SK-N-SH (cell line): Measurements from ENCODE around the gene GAPVD1. TPM values are rescaled to one million over a fixed set of nuclear protein-coding genes. Genes with fewer than 3 reads are reported as not detected.

Experiments used
- CTCF ChIA-PET: fragments of 300-600, 350-600 bp; formaldehyde crosslinking; extraction: SDS; loops from one replicate; lab custom pipeline; 2021; lab: Yijun Ruan, JAX
- POLR2A ChIA-PET: fragments of 350-600 bp; sonication (Branson Sonifier 250); formaldehyde crosslinking; extraction: SDS; loops from one replicate; lab custom pipeline; 2020; ENCODE audit warnings: antibody characterized with exemption, inconsistent platforms; lab: Yijun Ruan, JAX
- DNase-seq: peaks from one replicate; pipeline ENCODE4 v3.0.0; 2012
- H2AFZ ChIP-seq: fragments of 200-600 bp; sonication (generic); 2 replicates; pipeline ENCODE4 v1.8.1; 2016; ENCODE audit warnings: antibody characterized with exemption, mild to moderate bottlenecking, low read depth
- H3F3A ChIP-seq: fragments of 200-600 bp; sonication (generic); replicated peaks from 2 replicates; pipeline ENCODE3; 2016; ENCODE audit warnings: antibody characterized with exemption, mild to moderate bottlenecking; ENCODE audit not compliant: insufficient read depth
- H3K27ac ChIP-seq, 2 experiments: fragments of 200-500 bp in 1 of 2; fragments of 200-600 bp in 1 of 2; sonication (Bioruptor generic) in 1 of 2; sonication (generic), shearing (Covaris generic) in 1 of 2; 2 replicates each; pipeline versions ENCODE4 v1.5.1 to v1.6.1; 2014 to 2016; ENCODE audit warnings: low read depth in 2 of 2, inconsistent platforms in 1 of 2, low read length in 1 of 2, mild to moderate bottlenecking in 1 of 2, mixed read lengths in 1 of 2
- H3K27me3 ChIP-seq: fragments of 200-600 bp; sonication (generic), shearing (Covaris generic); 2 replicates; pipeline ENCODE4 v1.6.1; 2016; ENCODE audit warnings: mixed run types; ENCODE audit not compliant: insufficient read depth
- H3K36me3 ChIP-seq, 2 experiments: fragments of 200-500 bp in 1 of 2; fragments of 200-600 bp in 1 of 2; sonication (Bioruptor generic) in 1 of 2; sonication (generic) in 1 of 2; replicated peaks in 1 of 2; 2 replicates each; pipeline versions ENCODE3 to v1.5.1; 2014 to 2016; ENCODE audit warnings: low read length in 1 of 2, mild to moderate bottlenecking in 1 of 2; ENCODE audit not compliant: insufficient read depth in 2 of 2, control insufficient read depth in 1 of 2
- H3K4me1 ChIP-seq, 2 experiments: fragments of 200-500 bp in 1 of 2; fragments of 200-600 bp in 1 of 2; sonication (Bioruptor generic) in 1 of 2; sonication (generic), shearing (Covaris generic) in 1 of 2; 2 replicates each; pipeline versions ENCODE4 v1.5.1 to v1.6.1; 2014 to 2016; ENCODE audit warnings: low read depth in 1 of 2, low read length in 1 of 2, mixed run types in 1 of 2; ENCODE audit not compliant: insufficient read depth in 2 of 2, control insufficient read depth in 1 of 2
- H3K4me2 ChIP-seq: fragments of 200-600 bp; sonication (generic), shearing (Covaris generic); 2 replicates; pipeline ENCODE4 v1.6.1; 2017; ENCODE audit warnings: mixed run types
- H3K4me3 ChIP-seq, 2 experiments: fragments of 200-500 bp in 1 of 2; fragments of 200-600 bp in 1 of 2; sonication (Bioruptor generic) in 1 of 2; sonication (generic), shearing (Covaris generic) in 1 of 2; 2 replicates each; pipeline versions ENCODE4 v1.5.1 to v1.8.1; 2014 to 2016; ENCODE audit warnings: low read depth in 2 of 2, inconsistent platforms in 1 of 2, low read length in 1 of 2, mild to moderate bottlenecking in 1 of 2, mixed read lengths in 1 of 2, moderate library complexity in 1 of 2
- H3K79me2 ChIP-seq: fragments of 200-600 bp; sonication (generic); 2 replicates; pipeline ENCODE4 v1.8.1; 2017; ENCODE audit warnings: mild to moderate bottlenecking; ENCODE audit not compliant: insufficient read depth
- H3K9ac ChIP-seq: fragments of 200-600 bp; sonication (generic); 2 replicates; pipeline ENCODE4 v1.6.1; 2017; ENCODE audit warnings: mixed run types
- H3K9me2 ChIP-seq: fragments of 200-600 bp; sonication (generic); 2 replicates; pipeline ENCODE4 v1.6.1; 2017; ENCODE audit warnings: mixed run types
- H3K9me3 ChIP-seq: fragments of 200-600 bp; sonication (generic); 2 replicates; pipeline ENCODE4 v1.6.1; 2017; ENCODE audit warnings: mixed run types, mild to moderate bottlenecking, moderate library complexity
- H4K20me1 ChIP-seq: fragments of 200-600 bp; sonication (generic); 2 replicates; pipeline ENCODE4 v1.6.1; 2017; ENCODE audit warnings: mild to moderate bottlenecking, mixed run types; ENCODE audit not compliant: insufficient read depth
- ELF1 ChIP-seq: IDR thresholded peaks from 2 replicates; pipeline ENCODE4 v1.4.0; 2012
- EP300 ChIP-seq, 2 experiments: IDR thresholded peaks; 2 replicates each; pipeline versions ENCODE4 v1.4.0 to v1.6.1; 2012; ENCODE audit warnings: borderline replicate concordance in 1 of 2, low read depth in 1 of 2, low read length in 1 of 2
- FOXM1 ChIP-seq: IDR thresholded peaks from 2 replicates; pipeline ENCODE4 v1.4.0; 2012; ENCODE audit warnings: low read depth, mild to moderate bottlenecking
- GATA2 ChIP-seq: sonication (generic); formaldehyde crosslinking; IDR thresholded peaks from 2 replicates; pipeline ENCODE4 v1.5.0; 2020; ENCODE audit warnings: mild to moderate bottlenecking, missing genetic modification reagents
- IRF3 ChIP-seq: fragments of 150-350 bp; IDR thresholded peaks from 2 replicates; pipeline ENCODE4 v1.6.1; 2016; ENCODE audit warnings: mild to moderate bottlenecking, low read depth, low read length
- MXI1 ChIP-seq: IDR thresholded peaks from 2 replicates; pipeline ENCODE4 v1.6.1; 2012; ENCODE audit warnings: mild to moderate bottlenecking, low read depth, low read length, improper control_type of control experiment
- NFIC ChIP-seq: IDR thresholded peaks from 2 replicates; pipeline ENCODE4 v1.4.0; 2012; ENCODE audit warnings: borderline replicate concordance
- POLR2AphosphoS5 ChIP-seq: IDR thresholded peaks from 2 replicates; pipeline ENCODE4 v1.6.1; 2012; ENCODE audit warnings: low read depth, low read length
- RCOR1 ChIP-seq: fragments of 150-350 bp; IDR thresholded peaks from 2 replicates; pipeline ENCODE4 v1.6.1; 2017; ENCODE audit warnings: antibody characterized with exemption, low read length
- REST ChIP-seq: IDR thresholded peaks from 2 replicates; pipeline ENCODE4 v1.6.1; 2012; ENCODE audit warnings: mild to moderate bottlenecking, low read depth, low read length, moderate library complexity
- RFX5 ChIP-seq: IDR thresholded peaks from 2 replicates; pipeline ENCODE4 v1.6.1; 2012; ENCODE audit warnings: mild to moderate bottlenecking, improper control_type of control experiment, low read length
- TCF12 ChIP-seq: IDR thresholded peaks from 2 replicates; pipeline ENCODE4 v1.4.0; 2012
- TEAD4 ChIP-seq: IDR thresholded peaks from 2 replicates; pipeline ENCODE4 v1.4.0; 2012; ENCODE audit warnings: mild to moderate bottlenecking, borderline replicate concordance; ENCODE audit not compliant: insufficient read depth
- USF1 ChIP-seq: IDR thresholded peaks from 2 replicates; pipeline ENCODE4 v1.4.0; 2012; ENCODE audit warnings: low read depth, borderline replicate concordance
- USF2 ChIP-seq: fragments of 150-350 bp; IDR thresholded peaks from 2 replicates; pipeline ENCODE4 v1.6.1; 2017; ENCODE audit warnings: antibody characterized with exemption, low read length, low read depth, borderline replicate concordance
- ZBTB33 ChIP-seq: IDR thresholded peaks from 2 replicates; pipeline ENCODE4 v1.4.0; 2012; ENCODE audit warnings: low read depth, borderline replicate concordance
- WGBS: methylation state at CpG from one replicate; pipeline ENCODE4 v1.1.6; 2017; ENCODE audit warnings: low lambda C conversion rate; 5-methylcytosine and 5-hydroxymethylcytosine counted together
- polyA plus RNA-seq, 3 experiments: library from polyadenylated mRNA; depleted of rRNA; stranded (reverse); fragments of >200 nt; gene quantifications; 2 replicates each; pipeline ENCODE4 v1.2.3, GENCODE V29; 2012

The GAPVD1 gene
- polyA plus RNA-seq, 1 of the 3 experiments (the other 2 are of a cell fraction), result 10.5 TPM

- Histone ChIP-seq H3F3A (peaks cover 7% of the 10 kb centered on the region), H3K9ac (no peak overlapping the region), H3K27me3 (no peaks in the 10 kb centered on the region), H3K9me3 (no peaks in the 10 kb centered on the region), H3K9me2 (no peaks in the 10 kb centered on the region), H3K27ac (no peak overlapping the region), H2AFZ (no peak overlapping the region), H3K36me3 (no peaks in the 10 kb centered on the region), H3K4me3 (no peak overlapping the region), H3K4me2 (no peak overlapping the region), H3K79me2 (peaks cover 99% of the 10 kb centered on the region), H4K20me1 (peaks cover 8% of the 10 kb centered on the region; the same call in 1 of the 2 replicates), H3K4me1 (peaks cover 0 to 6% of the 10 kb centered on the region in 2 experiments; a peak in 2 of 4 replicates)
- ChIA-PET CTCF (interaction anchor here (1.0 to 2.0 kb wide), 2 partner anchors 13 to 31 kb away, joined by 4 to 5 read pairs; no protein-coding TSS in a partner anchor), POLR2A (interaction anchor here (0.9 kb wide), 1 partner anchor 108 kb away, joined by 4 read pairs; no protein-coding TSS in a partner anchor)
- 92% methylated on average over 6 of the region's 6 CpGs for WGBS
- TF ChIP-seq ELF1 (no peak), MXI1 (no peak), POLR2AphosphoS5 (no peak), IRF3 (no peak), TEAD4 (no peak), USF2 (no peak), EP300 (IDR thresholded peaks at IDR 0.05; ENCODE audit: borderline replicate concordance in 1 of 2, low read depth in 1 of 2, low read length in 1 of 2) (no peak), RFX5 (no peak), FOXM1 (no peak), NFIC (no peak), RCOR1 (no peak), ZBTB33 (no peak), USF1 (no peak), GATA2 (no peak), REST (no peak), TCF12 (no peak)
- no peak for DNase-seq
Measured at GRCh38 chr9:125268394-125269013, 6.9 kb downstream of the GAPVD1 start.
